ENCODE results near the gene GSPT1.
"Not testable (repeated sequence)": the region's sequence is repeated elsewhere in the genome, so short reads cannot be mapped to it uniquely, and the experiment has no call there.

DNA sequence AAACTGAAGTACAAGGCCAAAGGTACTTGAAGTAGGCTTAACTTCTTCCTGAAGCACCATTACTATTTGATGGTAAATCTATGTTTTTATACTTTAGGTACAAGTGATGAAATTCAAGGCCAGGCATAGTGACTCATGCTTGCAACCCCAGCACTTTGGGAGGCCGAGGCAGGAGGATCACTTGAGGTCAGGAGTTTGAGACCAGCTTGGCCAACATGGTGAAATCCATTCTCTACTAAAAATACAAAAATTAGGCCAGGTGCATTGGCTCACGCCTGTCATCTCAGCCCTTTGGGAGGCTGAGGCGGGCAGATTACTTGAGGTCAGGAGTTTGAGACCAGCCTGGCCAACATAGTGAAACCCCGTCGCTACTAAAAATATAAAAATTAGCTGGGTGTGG lies 92.1 kb downstream of the GSPT1 start:
- TF ChIP-seq, protein P1, sequence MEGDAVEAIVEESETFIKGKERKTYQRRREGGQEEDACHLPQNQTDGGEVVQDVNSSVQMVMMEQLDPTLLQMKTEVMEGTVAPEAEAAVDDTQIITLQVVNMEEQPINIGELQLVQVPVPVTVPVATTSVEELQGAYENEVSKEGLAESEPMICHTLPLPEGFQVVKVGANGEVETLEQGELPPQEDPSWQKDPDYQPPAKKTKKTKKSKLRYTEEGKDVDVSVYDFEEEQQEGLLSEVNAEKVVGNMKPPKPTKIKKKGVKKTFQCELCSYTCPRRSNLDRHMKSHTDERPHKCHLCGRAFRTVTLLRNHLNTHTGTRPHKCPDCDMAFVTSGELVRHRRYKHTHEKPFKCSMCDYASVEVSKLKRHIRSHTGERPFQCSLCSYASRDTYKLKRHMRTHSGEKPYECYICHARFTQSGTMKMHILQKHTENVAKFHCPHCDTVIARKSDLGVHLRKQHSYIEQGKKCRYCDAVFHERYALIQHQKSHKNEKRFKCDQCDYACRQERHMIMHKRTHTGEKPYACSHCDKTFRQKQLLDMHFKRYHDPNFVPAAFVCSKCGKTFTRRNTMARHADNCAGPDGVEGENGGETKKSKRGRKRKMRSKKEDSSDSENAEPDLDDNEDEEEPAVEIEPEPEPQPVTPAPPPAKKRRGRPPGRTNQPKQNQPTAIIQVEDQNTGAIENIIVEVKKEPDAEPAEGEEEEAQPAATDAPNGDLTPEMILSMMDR (IDR thresholded peaks at IDR 0.05), result not testable (repeated sequence)
- not testable (repeated sequence) for TF ChIP-seq EZH2 (IDR thresholded peaks at IDR 0.05; ENCODE audit: borderline replicate concordance, insufficient read depth, low read depth, low read length, poor library complexity, severe bottlenecking)

Measured in B cell (primary cell).